Measurements from ENCODE around the gene RHOBTB3. TPM values are rescaled to one million over a fixed set of nuclear protein-coding genes. Genes with fewer than 3 reads are reported as not detected.
"Not testable (repeated sequence)": the region's sequence is repeated elsewhere in the genome, so short reads cannot be mapped to it uniquely, and the experiment has no call there.

The RHOBTB3 gene
- total RNA-seq, 1 experiment from 2014 or later = 6.8 TPM

- Histone ChIP-seq H2BK12ac (ENCODE audit: insufficient read length, low read depth, low read length) (no peak overlapping the region), H3K23me2 (ENCODE audit: insufficient read length, low read depth, low read length, poor library complexity, severe bottlenecking) (peaks cover 7% of the 10 kb centered on the region), H3K79me1 (ENCODE audit: insufficient read depth, low read depth, low read length, poor library complexity, severe bottlenecking) (no peaks in the 10 kb centered on the region), H3K23ac (ENCODE audit: insufficient read length, low read depth, low read length) (no peak overlapping the region), H2BK15ac (ENCODE audit: low read depth, low read length) (no peak overlapping the region), H3T11ph (ENCODE audit: low read length) (no peak overlapping the region), H3K27ac (ENCODE audit: insufficient read length, low read depth, low read length) (no peak overlapping the region), H4K91ac (ENCODE audit: insufficient read length, low read depth, low read length) (no peak overlapping the region), H3K9ac (ENCODE audit: extremely low read depth, insufficient read length, low read length) (no peak overlapping the region), H4K20me1 (ENCODE audit: control insufficient read depth, insufficient read depth, insufficient read length) (no peaks in the 10 kb centered on the region), H4K8ac (replicated peaks; ENCODE audit: insufficient read length, low read depth, low read length) (no peak overlapping the region), H3K4me2 (ENCODE audit: insufficient read depth, insufficient read length, low read length) (no peak overlapping the region), H2AK5ac (ENCODE audit: insufficient read length, low read length) (no peak overlapping the region), H2BK5ac (ENCODE audit: insufficient read length, low read length) (no peak overlapping the region), H3K18ac (ENCODE audit: insufficient read length, low read depth, low read length) (no peak overlapping the region), H3K14ac (ENCODE audit: insufficient read depth, low read length) (no peak overlapping the region), H3K9me3 (ENCODE audit: control insufficient read depth, low read depth, low read length) (no peaks in the 10 kb centered on the region), H2BK20ac (ENCODE audit: low read depth, low read length, poor library complexity, severe bottlenecking) (no peak overlapping the region), H3K27me3 (ENCODE audit: insufficient read depth, low read length) (peaks cover 2% of the 10 kb centered on the region; the same call in 1 of the 2 replicates), H3K79me2 (ENCODE audit: insufficient read depth, low read length) (no peaks in the 10 kb centered on the region), H2BK120ac (ENCODE audit: low read depth, low read length, poor library complexity, severe bottlenecking) (no peak overlapping the region), H2AFZ (ENCODE audit: low read length) (no peak overlapping the region), H3K56ac (ENCODE audit: insufficient read length, low read depth, low read length) (no peak overlapping the region), H3K4me1 (ENCODE audit: insufficient read depth, low read length) (no peaks in the 10 kb centered on the region; the same call in 1 of the 2 replicates), H3K4ac (ENCODE audit: low read depth, low read length) (no peak overlapping the region), H4K5ac (ENCODE audit: insufficient read length, low read depth, low read length) (no peak overlapping the region)
- Mint-ChIP-seq H3K27ac (no peak overlapping the region), H3K36me3 (ENCODE audit: insufficient read depth in 1 of 3, low read depth in 3 of 3) (no peaks in the 10 kb centered on the region; a peak in 1 of 7 replicates), H3K4me1 (peaks cover 14 to 18% of the 10 kb centered on the region in 2 experiments), H3K4me3 (no peak overlapping the region), H3K27me3 (ENCODE audit: low read depth) (peaks cover 32% of the 10 kb centered on the region), H3K9me3 (no peaks in the 10 kb centered on the region)
- DNase-seq = no peak
- TF ChIP-seq CTCF (conservative IDR thresholded peaks at IDR 0.05) = no peak
- WGBS (ENCODE audit: extremely low coverage, insufficient read length, low lambda C conversion rate) = no CpG with 5 or more reads among the region's 9 CpGs
Measured at GRCh38 chr5:95707055-95707454, 24.1 kb upstream of the RHOBTB3 start.

GRCh38 chr5:95707534-95708188, 23.5 kb upstream of the RHOBTB3 start:
- H3K56ac ChIP-seq (ENCODE audit: insufficient read length, low read depth, low read length); H3K27me3 ChIP-seq (ENCODE audit: insufficient read depth, low read length); DNase-seq; H3K9me3 ChIP-seq (ENCODE audit: control insufficient read depth, low read depth, low read length); H2AFZ ChIP-seq (ENCODE audit: low read length); H3K4me2 ChIP-seq (ENCODE audit: insufficient read depth, insufficient read length, low read length); H2AK5ac ChIP-seq (ENCODE audit: insufficient read length, low read length); H3K27ac ChIP-seq (ENCODE audit: insufficient read length, low read depth, low read length); H3K79me1 ChIP-seq (ENCODE audit: insufficient read depth, low read depth, low read length, poor library complexity, severe bottlenecking); H3K4ac ChIP-seq (ENCODE audit: low read depth, low read length); H4K8ac ChIP-seq (replicated peaks; ENCODE audit: insufficient read length, low read depth, low read length); H4K5ac ChIP-seq (ENCODE audit: insufficient read length, low read depth, low read length); H3K27ac Mint-ChIP-seq; H3K9me3 Mint-ChIP-seq; H3T11ph ChIP-seq (ENCODE audit: low read length); H2BK20ac ChIP-seq (ENCODE audit: low read depth, low read length, poor library complexity, severe bottlenecking); H3K18ac ChIP-seq (ENCODE audit: insufficient read length, low read depth, low read length); H2BK5ac ChIP-seq (ENCODE audit: insufficient read length, low read length); H3K9ac ChIP-seq (ENCODE audit: extremely low read depth, insufficient read length, low read length); H4K20me1 ChIP-seq (ENCODE audit: control insufficient read depth, insufficient read depth, insufficient read length); H3K4me3 Mint-ChIP-seq; H2BK15ac ChIP-seq (ENCODE audit: low read depth, low read length); H4K91ac ChIP-seq (ENCODE audit: insufficient read length, low read depth, low read length); H3K79me2 ChIP-seq (ENCODE audit: insufficient read depth, low read length); H3K23me2 ChIP-seq (ENCODE audit: insufficient read length, low read depth, low read length, poor library complexity, severe bottlenecking); H2BK120ac ChIP-seq (ENCODE audit: low read depth, low read length, poor library complexity, severe bottlenecking); H2BK12ac ChIP-seq (ENCODE audit: insufficient read length, low read depth, low read length); H3K14ac ChIP-seq (ENCODE audit: insufficient read depth, low read length); H3K36me3 Mint-ChIP-seq (ENCODE audit: insufficient read depth in 1 of 3, low read depth in 3 of 3); H3K23ac ChIP-seq (ENCODE audit: insufficient read length, low read depth, low read length); H3K4me1 ChIP-seq (ENCODE audit: insufficient read depth, low read length): not testable (repeated sequence)
- no CpG with 5 or more reads among the region's 8 CpGs for WGBS (ENCODE audit: extremely low coverage, insufficient read length, low lambda C conversion rate)
- Mint-ChIP-seq H3K27me3 (ENCODE audit: low read depth) (peaks cover 32% of the 10 kb centered on the region), H3K4me1 (peaks cover 19 to 23% of the 10 kb centered on the region in 2 experiments)
